Prostate gland (tissue), 2 donors: ENCODE results near the gene CACNA1B.
"Not testable (repeated sequence)": the region's sequence is repeated elsewhere in the genome, so short reads cannot be mapped to it uniquely, and the experiment has no call there.

Experiments used
- CTCF ChIP-seq, 4 experiments: fragments of 200-600 bp in 2 of 4; fragments of 450-650 bp in 2 of 4; sonication (generic) in 2 of 4; IDR thresholded peaks; 1 replicate in 3 of 4; 2 replicates in 1 of 4; pipeline ENCODE4 v1.5.1; 2016 to 2019; ENCODE audit warnings: antibody characterized with exemption in 4 of 4, mild to moderate bottlenecking in 2 of 4, moderate library complexity in 2 of 4
- POLR2A ChIP-seq: fragments of 450-650 bp; IDR thresholded peaks from one replicate; pipeline ENCODE4 v1.6.1; 2016; ENCODE audit warnings: antibody characterized with exemption, mild to moderate bottlenecking

- TF ChIP-seq POLR2A; CTCF (IDR thresholded peaks at IDR 0.05): not testable (repeated sequence)
Measured at GRCh38 chr9:138126858-138127584, 249.4 kb downstream of the CACNA1B start.
